Neuronal stem cell (in vitro differentiated cells): Measurements from ENCODE around the gene KIF16B.
"Not testable (repeated sequence)": the region's sequence is repeated elsewhere in the genome, so short reads cannot be mapped to it uniquely, and the experiment has no call there.

Experiments used
- DNase-seq: peaks from one replicate; pipeline ENCODE4 v3.0.0-alpha.2; 2013; ENCODE audit warnings: low spot score
- H2AFZ ChIP-seq: one replicate; pipeline ENCODE4 v1.6.1; 2013; ENCODE audit warnings: mild to moderate bottlenecking, low read length, inconsistent platforms
- H2AK5ac ChIP-seq: 2 replicates; pipeline ENCODE4 v1.6.1; 2013; ENCODE audit warnings: low read depth, mild to moderate bottlenecking, inconsistent platforms, low read length, moderate library complexity, mixed read lengths
- H2BK120ac ChIP-seq: 2 replicates; pipeline ENCODE4 v1.6.1; 2013; ENCODE audit warnings: low read depth, mild to moderate bottlenecking, inconsistent platforms, low read length, moderate library complexity, mixed read lengths
- H2BK12ac ChIP-seq: one replicate; pipeline ENCODE4 v1.6.1; 2013; ENCODE audit warnings: low read length, inconsistent platforms
- H2BK15ac ChIP-seq: 2 replicates; pipeline ENCODE4 v1.6.1; 2013; ENCODE audit warnings: mild to moderate bottlenecking, low read length, inconsistent platforms, mixed read lengths
- H2BK5ac ChIP-seq: one replicate; pipeline ENCODE4 v1.6.1; 2013; ENCODE audit warnings: inconsistent platforms, mild to moderate bottlenecking, low read length, moderate library complexity
- H3K14ac ChIP-seq: one replicate; pipeline ENCODE4 v1.6.1; 2013; ENCODE audit warnings: low read length, inconsistent platforms
- H3K18ac ChIP-seq: 2 replicates; pipeline ENCODE4 v1.6.1; 2013; ENCODE audit warnings: low read length, inconsistent platforms
- H3K23ac ChIP-seq: 2 replicates; pipeline ENCODE4 v1.6.1; 2013; ENCODE audit warnings: low read depth, mild to moderate bottlenecking, mixed read lengths, low read length, inconsistent platforms; ENCODE audit not compliant: poor library complexity
- H3K27ac ChIP-seq: replicated peaks from 3 replicates; pipeline ENCODE4 v1.5.1; 2013; ENCODE audit warnings: low read length, inconsistent platforms
- H3K27me3 ChIP-seq, 3 experiments: 2 replicates each; pipeline ENCODE4 v1.6.1; 2013; ENCODE audit warnings: low read length in 3 of 3, mild to moderate bottlenecking in 2 of 3, inconsistent platforms in 1 of 3, low read depth in 1 of 3, mixed read lengths in 1 of 3, moderate library complexity in 1 of 3; ENCODE audit not compliant: control insufficient read depth in 3 of 3, insufficient read depth in 3 of 3
- H3K36me3 ChIP-seq, 2 donors: replicated peaks in 1 of 2; 2 replicates each; pipeline ENCODE4 v1.6.1; 2013; ENCODE audit warnings: low read length in 2 of 2; ENCODE audit not compliant: control insufficient read depth in 2 of 2, insufficient read depth in 2 of 2
- H3K4ac ChIP-seq: 2 replicates; pipeline ENCODE4 v1.6.1; 2013; ENCODE audit warnings: inconsistent platforms, mild to moderate bottlenecking, low read length, moderate library complexity
- H3K4me1 ChIP-seq, 2 donors: 1 replicate in 1 of 2; 2 replicates in 1 of 2; pipeline ENCODE4 v1.6.1; 2013; ENCODE audit warnings: low read length in 2 of 2, low read depth in 1 of 2; ENCODE audit not compliant: control insufficient read depth in 2 of 2, insufficient read depth in 1 of 2
- H3K4me2 ChIP-seq: one replicate; pipeline ENCODE4 v1.6.1; 2013; ENCODE audit warnings: mild to moderate bottlenecking, low read length, inconsistent platforms; ENCODE audit not compliant: insufficient read depth, poor library complexity, severe bottlenecking
- H3K4me3 ChIP-seq, 2 donors: 2 replicates each; pipeline ENCODE4 v1.5.1; 2013; ENCODE audit warnings: low read length in 2 of 2, mild to moderate bottlenecking in 2 of 2, inconsistent platforms in 1 of 2, moderate library complexity in 1 of 2
- H3K79me1 ChIP-seq: one replicate; pipeline ENCODE4 v1.6.1; 2013; ENCODE audit warnings: low read depth, mild to moderate bottlenecking, inconsistent platforms, low read length, moderate library complexity
- H3K9ac ChIP-seq: one replicate; pipeline ENCODE4 v1.6.1; 2013; ENCODE audit warnings: mild to moderate bottlenecking, low read depth, low read length, inconsistent platforms; ENCODE audit not compliant: poor library complexity
- H3K9me3 ChIP-seq, 2 donors: replicated peaks in 1 of 2; 2 replicates each; pipeline versions ENCODE3 to v1.6.1; 2013; ENCODE audit warnings: low read length in 2 of 2, mild to moderate bottlenecking in 2 of 2, inconsistent platforms in 1 of 2, low read depth in 1 of 2, mixed read lengths in 1 of 2, moderate library complexity in 1 of 2; ENCODE audit not compliant: control insufficient read depth in 2 of 2, insufficient read depth in 1 of 2
- H4K8ac ChIP-seq: one replicate; pipeline ENCODE4 v1.6.1; 2013; ENCODE audit warnings: low read depth, mild to moderate bottlenecking, inconsistent platforms, low read length, moderate library complexity
- H4K91ac ChIP-seq: one replicate; pipeline ENCODE4 v1.6.1; 2013; ENCODE audit warnings: low read length, low read depth, mild to moderate bottlenecking, inconsistent platforms; ENCODE audit not compliant: poor library complexity
- WGBS, 2 donors: extraction: QIAGEN DNeasy Blood & Tissue Kit; methylation state at CpG; one replicate each; pipeline ENCODE4 v1.1.7; 2013; ENCODE audit warnings: missing lambda C conversion rate in 2 of 2, mixed read lengths in 1 of 2; ENCODE audit not compliant: insufficient read length in 2 of 2, insufficient replicate concordance in 1 of 2; ENCODE audit errors: extremely low coverage in 2 of 2; 5-methylcytosine and 5-hydroxymethylcytosine counted together

KIF16B gene

DNA sequence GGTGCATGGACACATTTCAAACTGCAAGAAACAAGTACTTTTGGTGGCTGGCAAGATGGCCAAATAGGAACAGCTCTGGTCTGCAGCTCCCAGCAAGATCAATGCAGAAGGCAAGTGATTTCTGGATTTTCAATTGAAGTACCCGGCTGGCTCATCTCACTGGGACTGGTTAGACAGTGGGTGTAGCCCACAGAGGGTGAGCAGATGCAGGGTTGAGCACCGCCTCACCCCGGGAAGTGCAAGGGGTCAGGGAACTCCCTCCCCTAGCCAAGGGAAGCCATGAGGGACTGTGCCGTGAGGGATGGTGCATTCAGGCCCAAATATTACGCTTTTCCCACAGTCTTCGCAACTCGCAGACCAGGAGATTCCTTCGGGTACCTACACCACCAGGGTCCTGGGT is 53.6 kb downstream of the KIF16B start:
- H3K4ac ChIP-seq, H2BK5ac ChIP-seq, H2AK5ac ChIP-seq, H4K91ac ChIP-seq, H3K9ac ChIP-seq, H2BK12ac ChIP-seq, H2AFZ ChIP-seq, H3K27ac ChIP-seq, DNase-seq, H2BK15ac ChIP-seq, H4K8ac ChIP-seq, H3K36me3 ChIP-seq, H3K4me3 ChIP-seq, H3K27me3 ChIP-seq, H3K4me2 ChIP-seq, H3K18ac ChIP-seq, H3K4me1 ChIP-seq, H3K9me3 ChIP-seq, H3K23ac ChIP-seq, H2BK120ac ChIP-seq, H3K79me1 ChIP-seq: not testable (repeated sequence)
- H3K14ac ChIP-seq, result peak overlapping the region; percentile 67
- no CpG with 5 or more reads among the region's 8 CpGs for WGBS, 2 donors

DNA sequence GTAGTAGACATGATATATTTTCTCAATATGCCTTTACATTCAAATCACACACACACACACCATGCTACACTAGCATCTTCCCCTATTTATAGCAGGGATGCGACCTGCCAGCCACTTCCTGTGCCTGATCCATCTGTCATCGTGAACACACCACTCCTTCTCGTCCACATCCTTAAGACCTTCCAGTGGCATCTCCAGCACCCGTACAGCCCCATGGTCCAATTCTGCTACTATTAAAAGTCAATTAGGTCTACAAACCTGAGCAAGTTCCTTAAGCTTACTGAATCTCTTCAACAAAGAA is 54.5 kb downstream of the KIF16B start:
- no peak overlapping the region for H2BK120ac ChIP-seq
- no peaks in the 10 kb centered on the region for H3K79me1 ChIP-seq
- no peaks in the 10 kb centered on the region for H3K9me3 ChIP-seq
- no peaks in the 10 kb centered on the region for H3K27me3 ChIP-seq
- no peak overlapping the region for H3K4ac ChIP-seq
- H3K36me3 ChIP-seq, result no peaks in the 10 kb centered on the region
- H3K27ac ChIP-seq, result no peak overlapping the region
- H4K8ac ChIP-seq, result no peak overlapping the region
- H3K18ac ChIP-seq, result no peak overlapping the region
- H2BK15ac ChIP-seq, result no peak overlapping the region
- no peak overlapping the region for H3K9ac ChIP-seq
- H3K14ac ChIP-seq, result no peak overlapping the region
- no peak overlapping the region for H3K23ac ChIP-seq
- H2AK5ac ChIP-seq, result no peak overlapping the region
- no peak overlapping the region for H2AFZ ChIP-seq
- WGBS, 2 donors, result no CpG with 5 or more reads among the region's 4 CpGs
- no peak overlapping the region for H3K4me3 ChIP-seq
- H3K4me2 ChIP-seq, result no peak overlapping the region
- DNase-seq, result no peak
- no peak overlapping the region for H4K91ac ChIP-seq
- no peak overlapping the region for H2BK5ac ChIP-seq
- H3K4me1 ChIP-seq, result peaks cover 0 to 2% of the 10 kb centered on the region in 2 donors
- no peak overlapping the region for H2BK12ac ChIP-seq

DNA sequence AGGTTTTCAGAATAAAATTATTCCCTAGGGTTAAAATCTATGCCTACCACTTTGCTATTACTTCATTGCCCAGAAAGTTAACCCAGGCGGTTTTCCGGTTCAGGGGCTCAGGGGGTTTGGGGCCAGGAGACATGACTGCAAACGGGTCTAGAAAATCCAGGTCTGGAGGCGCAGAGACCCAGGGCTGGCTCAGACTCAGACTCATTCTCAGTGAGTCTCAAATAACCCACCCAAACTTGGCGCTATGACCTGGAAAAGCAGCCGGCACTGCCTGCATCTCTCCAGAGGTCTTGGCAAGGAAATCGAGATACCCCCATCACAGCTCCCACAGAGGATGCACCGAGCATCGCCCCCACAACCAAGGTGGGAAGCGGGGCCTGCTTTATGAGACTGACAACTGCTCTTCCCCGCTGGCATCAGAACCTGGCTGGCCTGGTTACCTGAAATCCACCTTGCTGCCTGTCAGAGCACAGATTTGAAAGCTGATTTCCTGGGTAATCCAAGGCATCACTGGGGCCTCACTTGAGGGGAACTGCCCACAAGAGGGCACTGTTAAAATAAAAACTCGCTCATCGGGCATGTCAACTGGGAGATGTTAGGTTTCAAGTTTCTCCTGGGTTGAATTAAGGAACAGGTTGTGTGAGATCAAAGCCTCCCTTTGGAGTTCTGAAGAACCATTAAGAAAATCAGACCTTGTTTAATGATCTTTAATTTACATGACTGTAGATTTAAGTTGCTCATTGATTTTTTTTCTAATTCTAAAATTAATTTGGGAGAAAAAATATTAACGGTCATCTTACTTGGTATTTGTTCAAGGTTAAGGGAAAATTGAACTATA is 55.1 kb downstream of the KIF16B start:
- H4K91ac ChIP-seq, result no peak overlapping the region
- H2BK12ac ChIP-seq, result no peak overlapping the region
- no peak overlapping the region for H2AK5ac ChIP-seq
- H3K4me2 ChIP-seq, result no peak overlapping the region
- H3K14ac ChIP-seq, result no peak overlapping the region
- no peaks in the 10 kb centered on the region for H3K79me1 ChIP-seq
- no peaks in the 10 kb centered on the region for H3K9me3 ChIP-seq
- no peaks in the 10 kb centered on the region for H3K27me3 ChIP-seq
- no peak overlapping the region for H4K8ac ChIP-seq
- H3K36me3 ChIP-seq, result no peaks in the 10 kb centered on the region
- H2AFZ ChIP-seq, result no peak overlapping the region
- no peak overlapping the region for H3K4me3 ChIP-seq
- no peak overlapping the region for H3K23ac ChIP-seq
- H2BK5ac ChIP-seq, result no peak overlapping the region
- peaks cover 0 to 2% of the 10 kb centered on the region in 2 donors for H3K4me1 ChIP-seq
- peak; percentile 9 for DNase-seq
- no peak overlapping the region for H3K4ac ChIP-seq
- no peak overlapping the region for H3K9ac ChIP-seq
- no peak overlapping the region for H2BK15ac ChIP-seq
- H2BK120ac ChIP-seq, result no peak overlapping the region
- H3K27ac ChIP-seq, result no peak overlapping the region
- WGBS, 2 donors, result no CpG with 5 or more reads among the region's 14 CpGs
- H3K18ac ChIP-seq, result no peak overlapping the region

DNA sequence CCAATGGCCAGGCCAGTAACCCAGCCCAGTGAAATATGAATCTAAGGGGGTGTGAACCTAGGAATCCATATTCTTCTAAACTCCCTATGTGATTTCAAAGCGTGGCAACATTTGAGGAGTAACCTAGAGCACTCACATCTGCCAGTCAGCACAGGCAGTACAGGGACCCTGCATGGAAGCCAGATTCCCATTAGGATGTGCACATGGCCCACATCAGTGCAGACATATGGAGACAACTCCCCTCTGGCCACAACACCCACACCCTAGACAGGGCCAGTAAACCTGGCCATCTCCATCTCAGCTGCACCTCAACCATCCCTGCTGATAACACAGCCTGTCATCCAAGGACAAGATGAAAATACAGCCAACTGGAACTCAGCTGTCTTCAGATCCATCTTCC is 56.5 kb downstream of the KIF16B start:
- Histone ChIP-seq H2BK120ac (no peak overlapping the region), H2BK5ac (no peak overlapping the region), H3K23ac (no peak overlapping the region), H3K18ac (no peak overlapping the region), H2BK15ac (no peak overlapping the region), H3K27me3 (no peaks in the 10 kb centered on the region), H3K27ac (no peak overlapping the region), H3K4ac (no peak overlapping the region), H3K36me3 (no peaks in the 10 kb centered on the region), H4K91ac (no peak overlapping the region), H2AK5ac (no peak overlapping the region), H3K4me2 (no peak overlapping the region), H3K14ac (no peak overlapping the region), H4K8ac (no peak overlapping the region), H2BK12ac (no peak overlapping the region), H3K79me1 (no peaks in the 10 kb centered on the region), H3K9ac (no peak overlapping the region), H2AFZ (no peak overlapping the region), H3K4me3 (no peak overlapping the region), H3K4me1 (peaks cover 0 to 2% of the 10 kb centered on the region in 2 donors), H3K9me3 (no peaks in the 10 kb centered on the region)
- WGBS, 2 donors, result no CpG with 5 or more reads among the region's 1 CpG
- no peak for DNase-seq
